ENCODE results near the gene SLC25A47.

GRCh38 chr14:100340423-100340813 is 17.3 kb downstream of the SLC25A47 start:
- TF ChIP-seq CTCF (conservative IDR thresholded peaks at IDR 0.05 in 1 of 2, IDR thresholded peaks at IDR 0.05 in 1 of 2; ENCODE audit: low read depth in 1 of 2, low read length in 2 of 2) = no peak
- TF ChIP-seq EZH2 (IDR thresholded peaks at IDR 0.05; ENCODE audit: low read length, missing control alignments) = no peak
